ENCODE measurements around the gene LEPROT. TPM values are rescaled to one million over a fixed set of nuclear protein-coding genes. Genes with fewer than 3 reads are reported as not detected.

Gene LEPROT
- total RNA-seq, 2 experiments from 2014 or later = 11.3 to 12.6 TPM

DNA sequence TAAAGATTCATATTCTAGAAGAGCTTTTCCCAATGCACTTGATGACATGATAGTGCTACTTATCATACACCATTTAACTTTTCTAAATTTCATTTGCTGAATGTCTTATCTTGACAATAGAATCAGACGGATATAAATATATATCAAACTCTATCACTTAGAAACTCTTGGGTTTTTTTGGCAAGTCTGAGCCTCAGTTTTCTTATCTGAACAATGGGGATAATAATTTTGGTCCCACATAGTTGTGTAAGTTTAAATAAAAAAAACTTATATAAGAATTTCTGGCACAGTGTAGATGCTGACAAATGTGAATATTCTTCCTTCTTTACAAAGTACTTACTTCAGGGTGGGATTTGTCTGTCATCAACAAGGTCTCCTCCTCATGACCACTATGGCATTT is 21.5 kb upstream of the LEPROT start:
- H3K4me1 Mint-ChIP-seq (ENCODE audit: low read depth) = peaks cover 33% of the 10 kb centered on the region
- CTCF ChIA-PET = no interaction called here
- ATAC-seq (no peak), DNase-seq (no peak)
- intact Hi-C loops (cut with micrococcal nuclease) = no loop called here
- H3K4me3 Mint-ChIP-seq = no peak overlapping the region
- no peaks in the 10 kb centered on the region for H3K36me3 Mint-ChIP-seq (ENCODE audit: low read depth)
- TF ChIP-seq, protein P1, sequence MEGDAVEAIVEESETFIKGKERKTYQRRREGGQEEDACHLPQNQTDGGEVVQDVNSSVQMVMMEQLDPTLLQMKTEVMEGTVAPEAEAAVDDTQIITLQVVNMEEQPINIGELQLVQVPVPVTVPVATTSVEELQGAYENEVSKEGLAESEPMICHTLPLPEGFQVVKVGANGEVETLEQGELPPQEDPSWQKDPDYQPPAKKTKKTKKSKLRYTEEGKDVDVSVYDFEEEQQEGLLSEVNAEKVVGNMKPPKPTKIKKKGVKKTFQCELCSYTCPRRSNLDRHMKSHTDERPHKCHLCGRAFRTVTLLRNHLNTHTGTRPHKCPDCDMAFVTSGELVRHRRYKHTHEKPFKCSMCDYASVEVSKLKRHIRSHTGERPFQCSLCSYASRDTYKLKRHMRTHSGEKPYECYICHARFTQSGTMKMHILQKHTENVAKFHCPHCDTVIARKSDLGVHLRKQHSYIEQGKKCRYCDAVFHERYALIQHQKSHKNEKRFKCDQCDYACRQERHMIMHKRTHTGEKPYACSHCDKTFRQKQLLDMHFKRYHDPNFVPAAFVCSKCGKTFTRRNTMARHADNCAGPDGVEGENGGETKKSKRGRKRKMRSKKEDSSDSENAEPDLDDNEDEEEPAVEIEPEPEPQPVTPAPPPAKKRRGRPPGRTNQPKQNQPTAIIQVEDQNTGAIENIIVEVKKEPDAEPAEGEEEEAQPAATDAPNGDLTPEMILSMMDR (IDR thresholded peaks at IDR 0.05) = no peak
- H3K9me3 Mint-ChIP-seq = no peaks in the 10 kb centered on the region
- no peak overlapping the region for H3K27ac Mint-ChIP-seq
- POLR2A ChIA-PET = interaction anchor here (1.2 kb wide), 1 partner anchor 25 kb away, joined by 4 read pairs; no protein-coding TSS in a partner anchor
- H3K27me3 Mint-ChIP-seq = peaks cover 2% of the 10 kb centered on the region

DNA sequence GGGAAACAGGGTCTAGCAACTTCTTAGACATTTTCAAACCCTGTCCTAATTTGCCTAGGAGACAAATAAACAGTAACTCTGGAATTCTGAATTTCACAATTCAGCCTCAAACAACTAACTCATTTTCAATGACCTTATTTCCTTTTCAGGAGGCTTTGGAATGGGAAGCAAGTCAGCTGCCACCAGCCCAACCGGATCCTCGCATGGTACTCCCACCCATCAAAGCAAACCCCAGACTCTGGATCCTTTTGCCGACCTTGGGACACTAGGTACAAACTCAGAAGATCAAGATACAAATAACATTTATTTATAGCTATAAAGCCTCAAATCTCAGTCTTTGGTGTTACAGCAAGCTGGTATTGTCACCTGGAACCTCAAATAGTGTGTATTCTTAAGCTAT is 18.9 kb upstream of the LEPROT start:
- ChIA-PET CTCF (no interaction called here), POLR2A (no interaction called here)
- intact Hi-C loops (cut with micrococcal nuclease) = no loop called here
- no peak overlapping the region for H3K27ac Mint-ChIP-seq
- no peak for DNase-seq
- no peak overlapping the region for H3K4me3 Mint-ChIP-seq
- peaks cover 11% of the 10 kb centered on the region for H3K4me1 Mint-ChIP-seq (ENCODE audit: low read depth)
- peaks cover 7% of the 10 kb centered on the region for H3K27me3 Mint-ChIP-seq
- TF ChIP-seq, protein P1 (IDR thresholded peaks at IDR 0.05) = no peak
- ATAC-seq = no peak
- H3K9me3 Mint-ChIP-seq = no peaks in the 10 kb centered on the region
- H3K36me3 Mint-ChIP-seq (ENCODE audit: low read depth) = no peaks in the 10 kb centered on the region

DNA sequence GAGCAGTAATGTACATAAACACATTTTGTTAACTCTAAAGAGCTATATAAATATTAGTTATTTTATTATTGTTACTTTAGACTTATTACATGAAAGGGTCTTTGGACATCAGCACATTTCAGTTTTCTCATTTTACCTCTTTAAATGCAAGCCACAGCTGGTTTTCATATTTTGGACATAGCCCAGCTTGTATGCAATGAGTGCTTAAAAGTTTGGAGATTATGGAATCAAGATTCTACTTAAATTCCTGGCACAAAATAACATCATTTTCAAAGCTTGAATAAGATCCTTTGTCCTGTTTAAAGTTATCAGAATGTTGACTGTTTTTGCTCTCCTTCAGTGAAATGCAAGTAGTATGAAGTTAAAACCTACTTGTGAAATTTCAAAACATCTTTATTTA is 15.5 kb upstream of the LEPROT start:
- intact Hi-C loops (cut with micrococcal nuclease) = no loop called here
- Mint-ChIP-seq H3K4me1 (ENCODE audit: low read depth) (no peaks in the 10 kb centered on the region), H3K9me3 (peaks cover 2% of the 10 kb centered on the region), H3K27ac (no peak overlapping the region), H3K36me3 (ENCODE audit: low read depth) (no peaks in the 10 kb centered on the region), H3K4me3 (no peak overlapping the region), H3K27me3 (peaks cover 7% of the 10 kb centered on the region)
- POLR2A ChIA-PET = no interaction called here
- DNase-seq (no peak), ATAC-seq (no peak)
- CTCF ChIA-PET = interaction anchor here (0.9 to 1.5 kb wide), 2 partner anchors 12 to 14 kb away, joined by 4 to 8 read pairs; no protein-coding TSS in a partner anchor
- TF ChIP-seq, protein P1 (IDR thresholded peaks at IDR 0.05) = no peak

DNA sequence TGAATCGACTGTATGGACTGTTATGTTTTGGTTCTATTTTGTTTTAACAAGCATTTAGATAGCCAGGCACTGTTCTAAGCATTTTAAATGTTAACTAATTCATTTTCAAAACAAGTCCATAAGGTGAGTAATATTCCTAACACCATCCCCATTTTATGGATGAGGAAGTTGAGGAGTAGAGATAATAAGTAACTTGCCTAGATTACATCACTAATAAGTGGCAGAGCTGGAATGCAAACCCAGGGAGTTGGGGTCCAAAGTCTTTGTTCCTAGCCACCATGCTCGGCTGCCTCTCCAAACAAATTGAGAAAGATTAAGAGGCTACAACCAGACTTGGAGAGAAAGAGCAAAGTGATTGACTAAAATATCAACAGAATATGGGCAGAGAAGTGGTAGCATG is 12.6 kb upstream of the LEPROT start:
- no peak for DNase-seq
- ATAC-seq = no peak
- ChIA-PET POLR2A (no interaction called here), CTCF (no interaction called here)
- Mint-ChIP-seq H3K27me3 (peaks cover 8% of the 10 kb centered on the region), H3K9me3 (peaks cover 2% of the 10 kb centered on the region), H3K27ac (no peak overlapping the region), H3K4me3 (no peak overlapping the region), H3K36me3 (ENCODE audit: low read depth) (no peaks in the 10 kb centered on the region), H3K4me1 (ENCODE audit: low read depth) (no peaks in the 10 kb centered on the region)
- TF ChIP-seq, protein P1 (IDR thresholded peaks at IDR 0.05) = no peak
- intact Hi-C loops (cut with micrococcal nuclease) = no loop called here

DNA sequence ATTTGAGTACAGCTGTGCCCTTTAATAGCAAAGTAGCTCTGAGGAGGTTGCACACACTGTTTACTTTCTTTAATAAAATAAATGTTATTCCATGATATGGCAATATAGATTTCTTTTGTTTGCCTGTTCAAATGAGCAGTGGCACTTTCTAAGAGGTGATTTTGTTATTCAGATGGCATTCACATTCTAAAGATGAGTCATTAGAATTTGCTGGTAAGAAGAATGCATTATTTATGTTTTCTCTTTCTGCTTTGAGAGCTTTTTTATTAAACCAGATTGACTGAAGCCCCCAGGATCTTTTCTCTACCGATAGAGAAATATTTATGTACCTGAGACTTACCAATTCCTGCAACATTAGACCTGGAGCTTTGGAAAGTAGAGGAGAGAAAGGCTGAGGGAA is 11.2 kb upstream of the LEPROT start:
- peaks cover 2% of the 10 kb centered on the region for H3K9me3 Mint-ChIP-seq
- H3K27me3 Mint-ChIP-seq = peaks cover 6% of the 10 kb centered on the region
- no peaks in the 10 kb centered on the region for H3K36me3 Mint-ChIP-seq (ENCODE audit: low read depth)
- no peaks in the 10 kb centered on the region for H3K4me1 Mint-ChIP-seq (ENCODE audit: low read depth)
- ChIA-PET POLR2A (interaction anchor here (1.3 kb wide), 1 partner anchor 10 kb away, joined by 3 read pairs; no protein-coding TSS in a partner anchor), CTCF (interaction anchor here (0.6 to 1.1 kb wide), 3 partner anchors 8 to 22 kb away, joined by 3 read pairs; no protein-coding TSS in a partner anchor)
- H3K4me3 Mint-ChIP-seq = no peak overlapping the region
- TF ChIP-seq, protein P1 (IDR thresholded peaks at IDR 0.05) = no peak
- no peak for DNase-seq
- intact Hi-C loops (cut with micrococcal nuclease) = no loop called here
- no peak overlapping the region for H3K27ac Mint-ChIP-seq
- ATAC-seq = no peak

Measured in activated CD8-positive, alpha-beta T cell treated with anti-CD3 and anti-CD28 coated beads for 36 hours (primary cell).